COLO829 (cell line): Measurements from ENCODE around the gene HYDIN.
A peak's percentile ranks its signal among the peaks of the same experiment; 100 is the strongest.

ENCODE experiments used
- DNase-seq: peaks from one replicate; pipeline ENCODE4 v3.0.0; 2012; ENCODE audit warnings: low spot score

Gene HYDIN

GRCh38 chr16:70786020-70786755 lies 444.3 kb downstream of the HYDIN start:
- no peak for DNase-seq

DNA sequence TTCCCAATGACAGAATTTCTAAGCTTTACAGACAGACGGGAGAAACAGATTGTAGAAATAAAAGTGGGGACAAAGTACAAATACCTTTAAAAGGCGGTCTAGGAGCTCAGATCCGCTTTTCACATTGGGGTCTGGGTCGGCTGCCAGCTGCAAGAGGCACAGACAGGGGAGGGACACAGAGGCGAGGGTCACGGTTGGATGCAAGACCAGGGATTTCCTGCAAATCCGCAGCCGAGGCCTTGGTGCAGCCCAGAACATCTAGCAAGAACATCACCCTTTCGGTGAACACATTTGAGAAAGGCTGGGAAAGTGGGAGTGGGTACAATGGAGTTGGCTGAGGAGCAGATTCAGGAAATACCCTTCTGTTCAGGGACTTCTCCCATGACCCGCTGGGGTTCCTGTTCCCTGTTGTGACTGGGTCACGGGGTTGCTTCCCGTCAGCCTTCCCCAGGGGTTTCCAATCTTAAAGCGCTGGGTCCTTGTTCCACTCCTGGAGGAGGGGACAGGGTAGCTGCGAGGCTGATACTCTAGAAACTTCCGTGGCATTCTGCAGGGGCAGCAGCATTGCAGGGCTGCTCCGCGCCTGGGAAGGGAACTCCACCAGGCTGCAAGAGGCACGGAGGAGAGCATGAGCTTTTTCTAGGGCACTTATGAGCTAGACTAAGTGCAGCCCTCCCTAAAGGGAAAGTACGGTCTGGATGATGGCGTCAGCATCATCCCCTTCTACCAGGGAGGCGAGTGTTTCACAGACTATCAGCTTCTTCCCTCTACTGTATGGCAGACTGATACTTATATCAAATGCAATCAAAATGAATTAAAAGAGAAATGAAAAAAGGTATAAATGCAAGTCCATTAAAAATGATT lies 445.6 kb downstream of the HYDIN start:
- no peak for DNase-seq

- no peak for DNase-seq
These were observed 448.3 kb downstream of the HYDIN start for GRCh38 chr16:70782237-70782636.

DNA sequence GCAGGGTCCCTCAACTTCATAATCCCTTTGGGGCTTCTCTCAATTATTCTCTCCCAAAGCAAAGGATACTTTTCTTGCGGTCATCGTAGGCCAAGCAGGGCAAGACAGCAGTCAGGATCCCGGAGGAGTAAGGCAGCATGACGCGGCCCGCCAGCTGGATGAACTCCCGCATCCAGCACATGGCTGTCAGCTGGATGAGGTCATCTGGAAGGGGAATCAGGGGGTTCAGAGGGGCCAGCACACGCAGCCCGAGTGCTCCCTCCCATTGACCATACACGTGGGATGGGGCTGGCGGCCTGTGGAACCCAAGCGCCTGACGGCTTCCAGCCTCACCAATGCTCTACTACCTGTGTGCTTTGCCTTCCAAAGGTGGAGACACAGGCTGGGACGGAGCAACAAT lies 448.7 kb downstream of the HYDIN start:
- DNase-seq: no peak

DNA sequence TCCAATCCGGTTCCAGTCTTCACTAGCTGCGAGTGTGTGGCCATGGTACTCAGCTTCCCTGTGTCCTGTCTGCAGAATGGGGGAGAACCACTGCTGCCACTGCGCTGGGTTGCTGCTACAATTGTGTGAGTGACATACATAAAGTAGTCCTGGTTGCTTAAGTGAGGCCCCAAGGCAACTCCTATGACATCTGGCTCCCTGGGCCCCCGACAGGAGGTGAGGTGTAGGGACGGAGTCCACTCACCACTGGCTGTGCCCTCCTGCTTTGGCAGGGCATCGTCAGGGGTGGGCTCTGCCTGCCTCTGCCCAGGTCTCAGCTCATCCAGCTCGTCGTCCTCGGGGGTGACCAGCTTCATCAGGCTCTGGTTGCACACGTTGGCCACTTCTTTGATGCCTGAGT lies 450.0 kb downstream of the HYDIN start:
- no peak for DNase-seq

DNA sequence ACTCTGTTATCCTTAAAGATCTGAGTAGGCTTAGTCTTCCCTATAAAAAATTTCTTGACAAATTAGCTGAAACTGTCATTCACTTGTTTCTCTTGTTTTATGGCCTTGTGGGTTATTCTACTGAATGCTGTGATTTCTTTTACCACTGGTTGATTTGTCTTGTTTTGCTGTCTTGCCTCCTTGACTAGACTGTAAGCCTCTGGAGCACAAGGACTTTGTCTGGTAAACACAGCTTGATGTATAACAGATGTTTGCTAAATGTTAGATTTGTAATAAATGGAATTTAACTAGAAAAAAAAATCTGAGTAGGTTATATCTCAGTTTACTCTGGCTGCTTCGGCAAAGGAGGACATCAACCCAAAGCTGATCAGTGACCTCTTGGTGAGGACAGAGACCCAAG lies 451.2 kb downstream of the HYDIN start:
- no peak for DNase-seq

- no peak for DNase-seq
These were observed 451.6 kb downstream of the HYDIN start for GRCh38 chr16:70778901-70779309.

- no peak for DNase-seq
These were observed 452.5 kb downstream of the HYDIN start for GRCh38 chr16:70777973-70778406.

GRCh38 chr16:70777496-70777895 lies 453.0 kb downstream of the HYDIN start:
- no peak for DNase-seq

GRCh38 chr16:70775399-70775798 lies 455.1 kb downstream of the HYDIN start:
- DNase-seq: no peak

DNA sequence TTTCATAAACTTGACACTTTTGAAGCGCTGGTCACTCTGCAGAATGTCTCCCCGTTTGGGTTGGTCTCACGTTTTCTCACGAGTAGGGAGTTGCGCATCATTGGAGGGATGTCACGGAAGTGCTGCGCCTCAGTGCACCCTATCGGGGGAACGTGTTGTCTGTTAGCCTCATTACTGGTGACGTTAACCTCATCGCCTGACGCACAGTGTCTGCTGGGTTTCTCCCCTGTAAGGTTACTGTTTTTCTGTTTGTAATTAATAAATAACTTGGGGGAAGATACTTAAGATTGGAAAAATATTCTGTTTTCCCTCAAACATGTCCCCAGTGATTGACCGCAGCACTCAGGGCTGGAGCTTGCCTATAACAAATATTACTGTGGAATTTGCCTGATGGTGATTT lies 456.3 kb downstream of the HYDIN start:
- no peak for DNase-seq

GRCh38 chr16:70772493-70772892 lies 458.0 kb downstream of the HYDIN start:
- no peak for DNase-seq

DNA sequence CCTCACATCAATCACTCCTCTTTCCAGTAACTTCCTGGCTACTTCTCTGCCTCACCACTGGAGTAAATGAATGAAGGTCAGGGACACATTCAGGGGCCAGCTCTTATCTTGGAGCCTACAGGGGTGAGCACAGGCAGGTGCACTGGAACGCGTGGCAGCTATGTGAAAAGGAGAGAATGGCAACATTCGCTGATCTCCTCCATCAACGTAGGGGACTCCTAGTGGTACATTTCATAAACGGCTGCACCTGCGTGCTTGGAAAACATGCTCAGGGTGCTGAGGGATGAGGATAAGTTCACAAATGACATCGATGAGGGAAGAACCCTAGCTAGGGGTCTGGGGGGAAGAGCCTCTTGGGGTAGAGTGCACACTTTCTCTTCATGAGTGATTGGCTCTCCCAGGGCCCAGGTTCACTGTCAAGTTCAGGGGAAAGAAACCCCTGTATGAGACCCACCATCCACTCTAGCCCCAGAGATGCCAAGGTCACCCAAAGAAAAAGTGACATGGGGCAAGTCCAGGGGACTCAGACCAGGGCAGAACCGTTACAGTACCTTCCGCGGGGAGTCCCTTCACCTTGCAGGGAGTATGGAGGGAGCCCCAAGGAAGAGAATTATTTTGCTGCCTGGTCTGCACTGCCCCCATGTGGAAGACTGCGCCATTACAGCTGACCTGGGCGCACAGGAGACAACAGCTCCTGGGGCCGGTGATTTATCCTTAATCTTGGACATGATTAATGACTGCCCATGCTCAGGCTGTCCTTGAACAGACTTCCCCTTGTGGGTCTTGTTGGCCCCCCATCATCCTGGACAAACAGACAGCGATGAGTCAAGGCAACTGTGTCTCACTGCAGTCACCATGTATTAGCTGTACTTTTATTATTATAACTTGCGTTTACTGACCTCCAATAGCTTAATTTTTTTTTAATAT lies 459.6 kb downstream of the HYDIN start:
- DNase-seq: peak; percentile 16

- no peak for DNase-seq
These were observed 460.3 kb downstream of the HYDIN start for GRCh38 chr16:70770291-70770625.

- DNase-seq: no peak
These were observed 460.8 kb downstream of the HYDIN start for GRCh38 chr16:70769761-70770160.

DNA sequence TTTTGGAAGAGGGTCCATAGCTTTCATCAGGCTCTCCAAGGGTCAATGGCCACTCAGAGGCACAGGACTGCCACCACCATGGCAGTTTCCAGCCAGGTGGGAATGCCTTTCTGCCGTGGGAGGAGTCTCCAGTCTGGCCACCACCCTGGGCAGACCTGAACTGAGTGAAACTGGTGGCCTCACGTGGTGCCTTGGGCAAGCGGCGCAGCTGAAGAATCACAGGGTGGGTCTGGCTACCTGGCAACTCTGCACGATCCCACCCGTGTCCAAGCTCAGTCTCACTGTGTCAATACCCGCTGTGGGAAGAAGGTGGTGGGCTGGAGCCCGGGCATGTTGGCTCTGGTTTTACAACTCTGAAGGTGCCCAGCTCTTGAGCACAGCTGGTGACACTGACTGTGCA lies 461.4 kb downstream of the HYDIN start:
- DNase-seq: no peak

- DNase-seq: no peak
These were observed 462.3 kb downstream of the HYDIN start for GRCh38 chr16:70768203-70768580.

GRCh38 chr16:70767377-70768202 lies 462.9 kb downstream of the HYDIN start:
- no peak for DNase-seq

- DNase-seq: no peak
These were observed 463.9 kb downstream of the HYDIN start for GRCh38 chr16:70766658-70767057.

DNA sequence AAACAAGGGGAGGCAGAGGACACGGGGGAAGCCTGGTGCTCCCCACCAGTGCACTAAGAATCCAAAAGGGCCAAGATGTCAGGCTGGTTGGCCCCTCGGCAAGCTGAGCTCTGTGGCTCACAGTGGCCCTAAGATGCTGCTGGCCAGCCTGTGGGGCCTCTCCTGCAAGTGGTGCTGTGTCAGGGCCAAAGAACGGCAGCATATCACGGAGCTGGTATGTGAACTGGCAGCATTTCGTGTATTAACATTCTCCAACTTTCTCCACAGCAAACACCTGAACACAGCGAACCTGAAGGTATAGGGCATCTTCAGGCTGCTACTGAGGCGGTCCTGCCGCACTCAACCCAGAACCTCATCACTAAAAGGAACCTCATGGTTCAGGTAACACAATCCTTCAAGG lies 464.3 kb downstream of the HYDIN start:
- no peak for DNase-seq

DNA sequence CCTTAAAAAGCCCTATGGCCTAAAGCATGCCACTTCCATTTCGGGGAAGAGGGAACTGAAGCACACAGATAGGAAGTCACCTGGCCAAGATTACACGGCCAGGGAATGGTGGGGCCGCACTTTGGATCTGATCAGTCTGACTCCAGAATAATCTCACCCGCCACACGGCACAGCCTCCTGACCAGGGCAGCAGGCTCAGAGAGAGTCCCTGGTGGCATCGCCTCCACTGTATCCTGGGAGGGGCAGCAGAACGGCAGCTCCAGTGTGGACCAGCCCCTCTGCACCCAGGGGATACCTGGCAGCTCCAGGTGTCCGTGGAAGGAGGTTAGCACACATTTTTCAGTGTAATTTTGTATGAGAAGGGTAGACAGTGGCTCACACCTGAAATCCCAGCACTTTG lies 465.0 kb downstream of the HYDIN start:
- no peak for DNase-seq

- no peak for DNase-seq
These were observed 465.9 kb downstream of the HYDIN start for GRCh38 chr16:70764632-70765031.
